GM19025 (cell line): Measurements from ENCODE around the gene ANO1.

ENCODE experiments used
- ATAC-seq: cut with Tn5 transposase; IDR thresholded peaks from one replicate; pipeline ENCODE4 v1.9.1; 2021; ENCODE audit warnings: mild to moderate bottlenecking, low read depth, moderate library complexity; ENCODE audit not compliant: unreplicated experiment

The ANO1 gene

DNA sequence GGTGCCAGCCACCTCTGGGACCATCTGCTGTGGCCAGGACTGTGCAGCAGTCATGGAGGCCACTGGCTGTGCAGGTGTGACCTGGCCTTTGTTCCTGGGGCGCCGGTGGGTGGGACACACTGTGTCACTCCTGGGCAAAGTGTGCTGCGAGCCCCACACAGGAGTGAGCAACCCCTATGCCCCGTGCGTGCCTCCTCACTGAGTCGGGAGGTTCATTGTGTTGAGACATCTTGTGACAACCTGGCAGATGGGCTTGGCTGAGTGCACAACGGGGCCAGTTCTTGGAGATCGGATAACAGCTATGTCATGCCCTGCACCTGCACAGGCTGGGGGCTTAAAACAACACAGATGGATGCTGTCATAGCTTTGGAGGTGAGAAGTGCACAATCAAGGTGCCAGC, 13.5 kb downstream of the ANO1 start:
- ATAC-seq: no peak

DNA sequence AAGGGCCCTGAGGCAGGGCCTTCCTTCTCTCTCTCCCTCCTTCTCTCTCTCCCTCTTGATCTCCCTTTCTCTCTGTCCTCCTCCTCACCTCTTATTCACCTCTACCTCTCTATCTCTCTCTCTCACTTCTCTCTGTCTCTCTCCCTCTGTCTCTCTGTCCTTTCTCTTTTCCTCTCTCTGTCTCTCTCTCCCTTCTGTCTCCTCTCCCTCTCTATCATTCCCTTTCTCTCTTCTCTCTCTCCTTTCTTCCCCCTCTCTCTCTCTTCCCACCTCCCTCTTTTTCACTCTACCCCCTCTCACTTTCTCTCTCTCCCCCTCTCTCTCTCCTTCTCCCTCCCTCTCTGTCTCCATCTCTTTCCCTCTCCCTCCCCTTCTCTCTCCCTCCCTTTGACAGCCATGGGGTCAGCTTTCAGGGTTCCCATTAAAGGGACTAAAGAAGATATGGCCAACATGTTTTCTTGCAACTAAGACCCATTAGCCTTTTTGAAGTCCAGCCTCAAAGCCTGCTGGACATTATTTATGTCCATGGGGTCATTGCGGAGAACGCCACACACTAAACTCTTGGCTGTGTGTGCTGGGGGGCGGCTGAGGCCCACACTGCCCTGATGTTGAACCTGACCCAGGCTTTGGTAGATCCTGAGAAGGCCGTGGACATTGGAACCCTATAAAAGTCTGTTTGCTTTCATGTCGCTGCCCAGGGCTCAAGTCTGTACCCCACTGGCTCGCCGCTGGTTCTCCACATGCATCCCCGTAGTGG, 15.0 kb downstream of the ANO1 start:
- ATAC-seq: no peak

DNA sequence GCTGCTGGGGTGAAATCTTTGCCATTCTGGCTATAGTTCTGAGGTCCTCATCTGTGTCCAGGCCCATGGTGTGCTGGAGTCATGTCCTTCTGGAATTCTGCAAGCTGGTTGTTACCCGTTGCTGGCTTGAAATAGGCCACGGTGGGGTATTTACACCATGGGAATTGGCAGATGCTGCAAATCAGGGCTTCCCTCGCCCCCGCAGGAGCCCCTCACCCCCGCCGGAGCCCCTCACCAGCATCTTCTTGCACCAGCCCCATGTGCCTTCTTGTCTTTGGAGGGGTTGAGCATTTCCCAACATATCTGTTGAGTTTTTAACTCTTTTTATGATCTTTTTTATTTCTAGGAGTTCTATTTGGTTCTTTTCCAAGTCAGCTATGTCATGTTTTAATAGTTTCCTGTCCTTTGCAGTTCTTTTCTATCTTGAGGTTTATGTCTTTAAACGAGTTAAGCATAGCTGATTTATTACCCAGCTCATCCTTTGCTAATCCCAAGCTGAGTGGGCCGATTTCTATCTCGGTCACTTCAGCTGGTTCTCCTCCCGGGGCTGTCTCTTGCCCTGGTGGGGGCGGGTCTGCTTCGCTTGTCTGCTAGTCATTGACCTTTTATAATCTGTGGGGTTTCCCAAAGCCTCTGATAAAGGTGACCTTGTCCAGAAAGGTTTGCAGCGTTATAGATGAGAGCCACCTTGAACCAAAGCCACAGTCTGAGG, 17.6 kb downstream of the ANO1 start:
- ATAC-seq: no peak

DNA sequence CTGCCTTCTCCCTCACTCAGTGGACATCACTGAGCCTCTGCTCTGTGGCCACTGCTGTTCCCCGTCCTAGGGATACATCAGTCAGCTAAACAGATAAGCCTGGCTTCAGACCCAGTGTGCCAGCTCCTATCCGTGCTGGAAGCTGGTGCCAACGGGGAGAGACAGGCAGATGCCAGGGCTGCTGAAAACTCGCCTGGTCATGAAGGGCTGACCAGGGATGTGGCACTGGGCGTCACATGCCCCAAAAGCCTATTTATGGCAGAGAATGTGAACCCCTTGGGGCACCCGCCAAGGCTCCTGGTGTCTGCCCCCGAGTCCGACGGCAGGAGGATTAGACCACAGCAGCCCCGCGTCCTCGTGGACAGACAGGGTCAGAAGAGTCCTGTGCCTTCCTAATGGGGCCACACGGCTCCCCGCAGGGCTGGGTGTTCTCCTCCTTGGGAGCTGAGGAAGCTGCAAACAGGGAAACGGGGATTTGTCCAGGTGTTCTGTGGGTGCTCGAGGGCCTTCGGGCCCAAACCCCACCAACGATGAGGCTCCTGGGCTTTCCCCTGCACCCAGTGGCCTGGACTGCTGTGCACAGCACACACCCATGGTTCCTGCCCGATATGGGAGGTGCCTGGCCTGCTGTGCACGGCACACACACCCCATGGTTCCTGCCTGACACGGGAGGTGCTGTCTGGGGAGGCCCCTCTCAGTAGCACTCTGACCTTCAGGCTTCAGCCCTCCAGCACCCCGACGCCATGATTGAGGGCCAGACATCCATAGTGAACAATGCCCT, 19.9 kb downstream of the ANO1 start:
- ATAC-seq: no peak

DNA sequence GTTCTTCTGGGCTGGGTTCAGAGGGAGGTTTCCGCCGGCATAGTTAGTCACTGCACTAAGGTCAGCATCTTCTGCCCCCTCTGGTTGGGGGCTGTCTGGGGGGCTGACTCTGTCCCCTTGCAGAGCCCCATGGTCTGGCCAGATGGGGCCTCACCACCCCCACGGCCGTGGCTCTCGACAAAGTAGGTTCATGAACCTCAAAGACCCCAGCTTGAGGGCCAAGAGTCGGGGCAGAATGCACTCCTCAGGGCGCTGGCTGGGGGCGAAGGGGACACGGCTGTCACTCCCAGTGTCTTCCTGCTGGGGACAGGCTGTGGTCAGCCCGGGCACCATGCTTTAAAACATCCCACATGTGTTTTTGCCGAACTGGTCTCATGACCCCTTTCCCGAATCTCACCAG, 20.8 kb downstream of the ANO1 start:
- no peak for ATAC-seq

DNA sequence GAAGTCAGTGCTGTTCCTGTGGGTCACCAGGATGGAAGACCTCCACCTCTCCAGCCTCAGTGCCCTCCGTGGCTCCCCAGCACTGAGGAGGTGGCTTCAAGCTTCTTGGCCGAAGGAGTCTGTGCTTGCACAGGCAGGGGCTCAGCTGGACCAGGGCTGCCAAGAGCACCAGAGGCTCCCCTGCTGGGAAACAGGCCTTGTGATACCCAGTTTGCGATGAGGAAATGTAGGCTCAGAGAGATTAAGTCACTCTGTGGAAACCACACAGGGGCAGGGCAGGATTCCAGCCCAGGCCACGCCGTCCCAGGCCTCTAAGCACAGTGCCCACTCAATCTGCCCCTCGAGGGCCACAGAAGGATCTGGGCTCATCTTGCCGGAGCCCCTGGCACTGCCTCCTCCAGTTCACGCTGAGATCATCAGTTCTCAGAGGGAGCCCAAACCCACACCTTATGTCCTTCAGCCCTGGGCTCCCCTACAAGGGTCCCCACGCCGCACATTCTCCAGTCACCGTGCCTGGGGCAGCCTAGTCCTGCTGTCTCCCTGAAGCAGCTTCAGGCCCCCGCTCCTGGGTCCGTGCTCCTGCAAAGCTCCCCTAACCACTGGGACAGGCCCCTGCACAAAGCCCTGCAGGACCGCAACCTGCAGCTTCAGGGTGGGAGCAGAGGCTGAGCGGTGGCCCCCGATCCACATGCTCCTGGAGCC, 21.6 kb downstream of the ANO1 start:
- ATAC-seq: no peak

DNA sequence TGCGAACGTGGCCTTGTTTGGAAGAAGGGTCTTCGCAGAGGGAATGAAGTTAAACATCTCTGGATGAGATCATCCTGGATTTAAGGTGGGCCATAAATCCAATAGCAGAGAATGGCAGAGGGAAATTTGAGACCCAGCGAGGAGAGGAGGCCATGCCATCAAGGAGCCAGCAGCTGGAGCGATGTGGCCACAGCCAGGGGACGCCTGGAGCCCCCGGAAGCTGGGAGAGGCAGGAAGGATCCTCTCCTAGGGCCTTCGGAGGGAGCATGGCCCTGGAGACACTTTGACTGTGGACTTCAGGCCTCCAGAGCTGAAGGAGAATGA, 22.1 kb downstream of the ANO1 start:
- no peak for ATAC-seq

DNA sequence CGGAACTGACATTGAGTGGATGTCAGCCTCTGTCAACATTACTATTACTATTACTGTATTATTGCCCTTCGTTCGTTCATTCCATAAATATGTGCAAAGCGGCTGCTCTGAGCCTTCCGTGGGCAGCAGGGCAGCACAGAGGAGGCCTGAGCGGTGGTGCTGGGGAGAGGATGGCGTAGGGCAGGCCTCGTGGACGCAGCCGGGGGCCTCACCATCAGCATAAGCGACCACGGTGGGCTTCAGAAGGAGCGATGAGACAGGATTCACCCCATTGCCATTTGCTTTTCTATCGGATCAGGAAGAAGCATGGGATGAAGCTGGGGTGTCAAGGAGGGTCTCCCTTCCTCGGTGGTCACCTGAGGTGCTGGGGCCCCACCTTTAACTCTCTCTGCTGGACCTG, 22.7 kb downstream of the ANO1 start:
- ATAC-seq: no peak

DNA sequence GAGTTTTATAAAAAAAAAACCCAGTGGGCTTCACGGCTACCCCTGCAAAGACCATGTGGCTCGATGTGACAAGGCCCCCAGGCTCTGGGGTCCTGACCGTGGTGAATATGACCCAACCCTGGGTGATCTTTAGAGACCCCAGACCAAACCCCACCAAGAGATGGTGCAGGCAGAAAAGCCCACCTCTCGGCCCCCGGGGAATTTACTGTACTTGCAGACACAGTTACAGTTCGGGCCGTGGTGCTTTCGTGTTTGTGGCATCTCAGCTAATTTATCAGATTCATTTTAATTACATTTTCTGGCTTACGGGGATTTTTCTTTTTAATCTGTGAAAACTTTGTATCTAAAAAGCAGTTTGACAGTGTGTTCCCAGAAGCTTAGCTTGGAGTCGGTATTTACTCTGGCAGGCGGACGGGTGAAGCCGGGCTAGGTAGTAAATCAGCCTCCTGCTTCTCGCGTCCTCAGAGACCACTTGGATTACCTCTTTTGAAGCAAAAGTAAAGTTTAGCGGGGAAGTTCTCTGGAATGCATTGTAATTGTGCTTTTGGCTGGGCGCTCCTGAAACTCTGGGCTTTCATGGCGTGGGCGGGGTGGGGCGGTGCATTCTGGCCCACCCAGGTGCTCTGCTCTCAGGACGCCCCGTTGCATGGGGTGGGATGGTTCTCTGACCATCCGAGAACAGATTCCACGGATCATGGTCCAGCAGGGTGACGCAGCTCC, 25.3 kb downstream of the ANO1 start:
- no peak for ATAC-seq

DNA sequence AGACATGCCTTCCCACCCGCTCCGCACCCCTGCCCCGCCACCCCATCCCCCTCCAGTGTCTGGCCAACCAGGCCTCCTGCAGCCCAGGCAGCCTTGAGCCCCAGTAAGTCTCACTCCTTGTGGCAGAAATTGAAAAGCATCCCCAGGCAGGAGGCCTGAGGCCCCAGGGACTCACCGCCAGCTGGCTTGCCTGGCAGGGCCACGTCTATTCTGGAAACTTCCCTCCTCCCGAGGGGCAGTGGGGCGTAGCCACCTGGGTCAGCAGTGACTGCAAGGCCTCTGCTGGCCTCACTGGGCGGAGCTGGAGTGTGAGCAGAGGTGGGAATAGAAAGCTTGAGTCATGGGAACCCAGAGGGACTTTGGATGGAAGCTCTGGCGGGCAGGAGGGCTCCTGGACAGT, 26.3 kb downstream of the ANO1 start:
- ATAC-seq: no peak

DNA sequence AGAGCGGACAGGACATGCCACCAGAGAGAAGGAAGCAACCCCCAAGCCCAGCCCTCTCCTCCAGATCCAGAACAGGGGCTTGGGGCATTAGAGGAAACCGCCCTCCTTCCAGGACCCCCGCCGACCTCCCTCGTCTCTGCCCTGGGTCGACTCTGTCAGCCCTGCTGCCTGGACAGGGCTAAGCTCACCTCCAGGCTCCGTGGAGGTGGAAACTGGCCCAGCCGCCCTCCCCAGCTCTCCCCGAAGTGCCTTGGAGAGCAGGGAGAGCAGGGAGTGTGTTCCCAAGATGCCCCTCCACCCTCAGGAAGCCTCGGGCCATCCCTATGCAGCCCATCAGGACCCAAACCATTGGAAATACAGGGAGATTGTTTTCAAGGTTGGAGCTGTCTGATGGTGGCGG, 26.8 kb downstream of the ANO1 start:
- no peak for ATAC-seq

DNA sequence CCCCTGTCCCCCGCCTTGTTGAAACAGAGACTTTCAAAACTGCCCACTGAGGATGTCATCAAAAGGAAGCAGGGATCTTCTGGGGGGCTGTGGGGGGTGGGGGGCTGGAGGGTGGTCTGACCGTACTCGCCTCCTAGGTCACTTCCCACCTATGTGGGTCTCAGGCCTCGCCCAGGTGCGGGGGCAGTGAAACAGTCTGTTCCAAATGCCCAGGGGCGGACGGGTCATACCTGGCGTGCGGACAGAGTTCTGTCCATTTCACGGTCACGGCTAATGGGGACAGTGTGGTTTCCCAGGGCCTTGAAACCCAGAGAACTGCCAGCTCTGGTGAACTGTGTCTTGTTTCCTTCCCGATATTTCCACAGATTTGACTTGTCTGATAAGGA, 27.2 kb downstream of the ANO1 start:
- ATAC-seq: no peak

DNA sequence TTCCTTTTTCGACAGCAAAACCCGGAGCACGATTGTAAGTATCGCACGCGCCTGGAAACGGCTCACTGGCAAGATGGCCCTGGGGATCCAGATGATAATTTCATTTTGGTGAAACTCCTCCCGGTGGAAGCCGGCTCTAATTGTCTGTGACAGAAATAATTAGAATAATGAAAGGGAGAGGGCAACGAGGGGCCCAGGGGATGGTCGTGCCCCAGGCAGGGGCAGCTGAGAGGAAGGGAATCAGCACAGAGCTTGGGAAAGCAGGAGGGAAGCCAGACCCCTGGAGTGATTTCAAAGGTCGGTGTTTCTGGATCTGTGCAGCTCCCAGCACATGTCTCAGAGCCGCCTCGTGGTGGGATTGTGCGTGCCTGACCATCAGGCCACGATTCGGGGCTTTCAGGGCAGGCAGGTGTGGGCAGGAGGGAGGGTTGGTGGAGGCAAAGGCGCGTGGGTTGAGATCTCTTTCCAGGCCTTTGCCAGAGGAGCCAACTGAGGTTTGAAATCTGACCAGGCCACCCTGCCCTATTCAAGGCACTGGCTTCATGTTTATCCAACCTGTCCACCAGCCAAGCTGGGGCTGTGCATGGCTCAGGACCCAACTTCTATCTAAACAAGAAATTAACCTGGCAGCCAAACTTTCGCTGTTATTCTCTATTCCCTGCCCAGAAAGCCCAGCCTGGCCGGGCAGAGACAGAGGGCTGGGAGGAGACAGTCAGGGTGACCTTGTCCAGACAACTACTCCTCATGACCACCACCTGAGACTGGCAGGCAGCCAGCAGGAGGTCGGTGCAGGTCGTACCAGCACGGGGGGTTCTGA, 27.8 kb downstream of the ANO1 start:
- no peak for ATAC-seq

DNA sequence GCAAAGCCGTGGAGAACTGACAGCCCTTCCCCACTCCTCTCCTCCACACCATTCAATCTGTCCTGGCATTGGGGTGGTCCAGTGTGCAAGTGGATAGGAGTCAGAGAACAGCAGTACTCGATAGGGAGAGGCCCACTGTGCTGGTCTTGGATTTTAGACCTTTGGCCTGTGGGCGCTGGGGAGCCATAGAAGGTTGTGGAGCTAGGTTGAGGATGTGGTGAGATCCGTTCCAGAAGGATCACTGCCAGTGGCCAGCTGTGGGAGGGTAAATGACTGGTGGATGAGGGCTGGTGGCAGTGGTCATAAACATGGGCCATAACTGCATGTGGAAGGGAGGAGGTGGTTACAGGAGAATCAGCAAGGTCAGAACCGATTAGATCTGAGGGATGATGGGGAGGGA, 28.6 kb downstream of the ANO1 start:
- no peak for ATAC-seq

DNA sequence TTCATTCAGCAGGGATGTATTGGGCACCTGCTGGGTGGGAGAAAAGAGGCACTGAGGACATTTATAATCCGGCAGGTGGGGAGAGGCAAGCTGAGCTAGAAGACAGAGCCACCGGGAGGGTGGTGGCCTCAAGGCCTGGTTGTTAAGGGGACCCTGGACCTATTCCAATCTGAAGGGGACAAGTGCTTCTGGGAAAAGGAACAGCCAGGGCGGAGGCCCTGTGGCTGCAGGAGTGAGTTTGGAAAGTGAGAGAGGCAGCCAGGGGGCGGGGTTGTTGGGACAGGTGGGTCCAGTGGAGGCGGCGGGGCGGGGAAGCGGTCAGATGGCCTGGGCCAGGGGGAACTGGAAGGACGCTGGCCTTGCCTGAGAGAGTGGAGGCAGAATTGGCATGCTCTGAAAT, 29.1 kb downstream of the ANO1 start:
- no peak for ATAC-seq

DNA sequence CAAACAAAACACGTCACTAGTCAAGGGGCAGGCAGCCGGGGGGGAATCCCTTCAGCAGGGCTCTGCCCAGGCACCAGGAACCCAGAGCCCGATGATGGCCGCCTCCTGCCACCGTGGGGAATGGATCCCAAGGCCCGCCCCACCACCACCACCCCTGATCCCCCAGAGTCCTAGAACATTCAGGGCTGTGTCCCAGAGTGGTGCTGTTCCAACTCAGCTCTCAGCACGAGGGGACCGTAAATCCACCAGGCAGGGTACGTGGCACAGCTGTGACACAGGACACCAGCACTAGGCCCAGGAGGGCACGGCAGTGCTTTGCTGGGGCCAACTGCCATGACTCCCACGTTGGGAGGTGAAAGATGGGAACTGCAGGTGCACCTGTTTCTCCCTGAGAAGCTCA, 29.6 kb downstream of the ANO1 start:
- ATAC-seq: no peak

DNA sequence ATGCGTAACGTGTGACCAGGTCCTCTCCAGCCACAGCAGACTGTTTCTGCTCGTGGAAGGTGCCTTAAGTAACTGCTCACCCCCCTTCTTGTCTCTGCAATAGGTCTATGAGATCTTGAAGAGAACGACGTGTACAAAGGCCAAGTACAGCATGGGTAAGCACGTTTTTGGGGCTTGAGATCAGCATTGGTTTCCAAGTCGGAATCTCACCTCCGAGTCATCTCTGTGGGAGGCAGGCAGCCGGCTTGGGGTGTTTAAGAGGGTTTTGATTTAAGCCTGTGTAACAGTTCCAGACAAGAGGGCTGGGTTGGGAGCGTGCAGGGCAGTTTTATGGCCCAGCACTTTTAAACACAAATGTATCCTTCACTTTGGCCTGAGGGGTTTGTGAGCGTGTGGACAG, 30.1 kb downstream of the ANO1 start:
- no peak for ATAC-seq

DNA sequence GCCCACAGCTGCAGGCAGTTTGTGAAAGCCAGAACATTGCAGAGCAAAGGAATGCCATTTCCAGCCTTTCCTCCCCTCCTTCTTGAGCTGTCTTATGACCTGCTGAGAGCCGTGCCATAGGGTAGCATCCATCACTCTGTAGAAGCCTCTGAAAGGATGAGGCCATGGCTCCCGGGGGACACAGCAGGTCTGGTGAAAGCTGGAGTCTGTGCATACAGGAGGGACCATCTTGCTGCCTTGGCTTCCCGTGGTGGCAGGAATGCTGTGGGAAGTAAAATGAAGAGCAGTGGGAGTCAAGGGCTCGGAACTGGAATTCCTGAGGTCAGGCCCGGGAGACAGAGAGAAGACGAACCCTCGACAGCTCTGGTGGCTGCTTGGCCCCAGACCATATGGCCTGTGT, 30.9 kb downstream of the ANO1 start:
- no peak for ATAC-seq

DNA sequence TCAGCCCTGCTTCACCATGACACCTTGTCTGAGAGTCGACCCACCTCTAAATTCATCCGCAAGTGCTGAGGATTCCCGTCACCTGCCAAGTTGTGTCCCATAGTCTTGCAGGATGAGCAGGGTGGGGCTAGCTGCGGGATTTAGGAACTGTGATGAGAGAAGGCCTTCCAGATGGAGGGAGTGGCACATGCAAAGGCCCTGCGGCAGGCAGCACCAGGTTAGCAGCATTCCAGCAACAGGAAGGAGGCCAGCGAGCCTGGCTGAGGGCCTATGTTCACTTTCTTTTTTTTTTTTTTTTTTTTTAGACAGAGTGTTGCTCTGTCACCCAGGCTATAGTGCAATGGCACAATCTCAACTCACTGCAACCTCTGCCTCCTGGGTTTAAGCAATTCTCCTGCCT, 31.8 kb downstream of the ANO1 start:
- no peak for ATAC-seq
